Measurements from ENCODE around the gene DNAJC10.

DNA sequence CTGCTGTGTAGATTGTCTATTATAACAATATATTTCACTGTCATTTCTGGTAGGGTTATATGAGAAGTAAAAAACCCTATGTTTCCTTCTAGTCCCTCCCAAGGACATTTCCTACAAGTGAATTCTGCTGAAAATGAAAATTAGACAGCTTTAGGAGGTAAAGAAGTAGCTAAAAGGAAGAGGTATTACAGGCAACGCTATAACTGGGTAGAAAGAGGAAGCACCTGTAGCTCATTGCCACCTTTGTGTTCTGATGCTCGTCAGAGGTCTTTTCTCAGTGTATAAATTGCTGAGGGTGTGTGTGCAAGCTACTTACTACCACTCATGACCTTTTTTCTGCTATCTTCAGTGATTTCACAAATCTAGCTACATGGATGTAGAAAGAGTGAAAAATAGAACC lies 1.4 kb downstream of the DNAJC10 start:
- TF ChIP-seq EGR1 (IDR thresholded peaks at IDR 0.05; ENCODE audit: borderline replicate concordance in 1 of 2, low read depth in 2 of 2, low read length in 2 of 2) (no peak), RCOR1 (conservative IDR thresholded peaks at IDR 0.05; ENCODE audit: low read depth, low read length) (no peak), SMAD1 (IDR thresholded peaks at IDR 0.05; ENCODE audit: low read depth, partially characterized antibody) (no peak), NR2C2 (IDR thresholded peaks at IDR 0.05; ENCODE audit: borderline replicate concordance, control insufficient read depth, insufficient read length, low read depth) (no peak)
- TF ChIP-seq, protein P1, sequence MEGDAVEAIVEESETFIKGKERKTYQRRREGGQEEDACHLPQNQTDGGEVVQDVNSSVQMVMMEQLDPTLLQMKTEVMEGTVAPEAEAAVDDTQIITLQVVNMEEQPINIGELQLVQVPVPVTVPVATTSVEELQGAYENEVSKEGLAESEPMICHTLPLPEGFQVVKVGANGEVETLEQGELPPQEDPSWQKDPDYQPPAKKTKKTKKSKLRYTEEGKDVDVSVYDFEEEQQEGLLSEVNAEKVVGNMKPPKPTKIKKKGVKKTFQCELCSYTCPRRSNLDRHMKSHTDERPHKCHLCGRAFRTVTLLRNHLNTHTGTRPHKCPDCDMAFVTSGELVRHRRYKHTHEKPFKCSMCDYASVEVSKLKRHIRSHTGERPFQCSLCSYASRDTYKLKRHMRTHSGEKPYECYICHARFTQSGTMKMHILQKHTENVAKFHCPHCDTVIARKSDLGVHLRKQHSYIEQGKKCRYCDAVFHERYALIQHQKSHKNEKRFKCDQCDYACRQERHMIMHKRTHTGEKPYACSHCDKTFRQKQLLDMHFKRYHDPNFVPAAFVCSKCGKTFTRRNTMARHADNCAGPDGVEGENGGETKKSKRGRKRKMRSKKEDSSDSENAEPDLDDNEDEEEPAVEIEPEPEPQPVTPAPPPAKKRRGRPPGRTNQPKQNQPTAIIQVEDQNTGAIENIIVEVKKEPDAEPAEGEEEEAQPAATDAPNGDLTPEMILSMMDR (IDR thresholded peaks at IDR 0.05 in 2 of 3, conservative IDR thresholded peaks at IDR 0.05 in 1 of 3; ENCODE audit: control insufficient read depth in 2 of 3, extremely low read depth in 1 of 3, insufficient read depth in 1 of 3, low read depth in 3 of 3, low read length in 3 of 3), result no peak

All from GM12878 (cell line).